Ammon's horn (tissue), 1 donor: ENCODE measurements around the gene CARD19.
A peak's percentile ranks its signal among the peaks of the same experiment; 100 is the strongest.
"Not testable (repeated sequence)": the region's sequence is repeated elsewhere in the genome, so short reads cannot be mapped to it uniquely, and the experiment has no call there.

Source experiments
- DNase-seq: peaks from one replicate; pipeline ENCODE4 v3.0.0-alpha.2; 2016; ENCODE audit warnings: low spot score

CARD19 gene

DNA sequence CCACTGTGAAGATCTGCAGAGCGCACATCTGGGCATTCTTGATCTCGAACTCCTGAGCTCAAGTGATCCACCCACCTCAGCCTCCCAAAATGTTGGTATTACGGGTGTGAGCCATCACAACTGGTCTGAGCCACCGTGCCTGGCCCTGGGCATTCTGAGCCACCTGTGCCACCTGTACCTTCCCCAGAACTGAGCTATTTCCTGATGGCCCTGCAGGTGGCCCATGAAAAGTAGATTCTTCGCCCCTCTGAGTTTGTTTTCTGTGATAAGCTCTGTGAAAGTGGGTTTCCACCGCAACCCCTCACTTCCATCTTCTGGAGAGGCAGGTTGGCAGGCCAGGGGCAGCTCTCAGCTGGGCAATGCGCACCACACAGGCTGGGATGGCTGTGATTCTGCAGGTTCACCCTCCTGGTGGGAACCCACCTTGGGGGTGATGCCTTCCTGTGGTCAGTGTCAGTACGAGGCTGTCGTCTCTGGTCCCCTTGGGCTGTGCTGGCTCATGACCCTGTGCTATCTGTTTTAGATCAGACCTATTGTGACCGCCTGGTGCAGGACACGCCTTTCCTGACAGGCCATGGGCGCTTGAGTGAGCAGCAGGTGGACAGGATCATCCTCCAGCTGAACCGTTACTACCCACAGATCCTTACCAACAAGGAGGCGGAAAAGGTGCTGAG, 11.3 kb downstream of the CARD19 start:
- DNase-seq = no peak

- DNase-seq = no peak
These were observed 11.8 kb downstream of the CARD19 start for GRCh38 chr9:93107825-93108161.

- DNase-seq = no peak
These were observed 12.4 kb downstream of the CARD19 start for GRCh38 chr9:93108291-93109041.

DNA sequence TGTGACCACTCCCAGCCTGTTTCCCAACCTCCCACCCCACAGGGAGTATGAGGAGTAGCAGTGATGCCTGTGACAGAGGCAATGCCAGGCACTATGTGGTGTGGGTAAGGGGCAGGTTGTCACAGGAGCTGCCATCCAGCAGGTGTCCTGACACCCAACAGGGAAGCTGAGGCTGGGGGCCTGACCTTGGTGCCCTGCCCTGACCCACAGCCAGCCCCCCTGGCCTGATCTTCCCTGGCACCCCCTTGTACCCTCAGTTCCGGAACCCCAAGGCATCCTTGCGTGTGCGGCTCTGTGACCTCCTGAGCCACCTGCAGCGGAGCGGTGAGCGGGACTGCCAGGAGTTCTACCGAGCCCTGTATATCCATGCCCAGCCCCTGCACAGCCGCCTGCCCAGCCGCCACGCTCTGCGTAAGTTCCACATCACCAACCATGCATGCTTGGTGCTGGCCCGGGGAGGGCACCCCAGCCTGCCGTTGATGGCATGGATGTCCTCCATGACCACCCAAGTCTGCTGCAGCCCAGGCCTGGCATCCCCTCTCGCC, 14.4 kb downstream of the CARD19 start:
- DNase-seq = no peak

GRCh38 chr9:93111001-93111370, 15.0 kb downstream of the CARD19 start:
- DNase-seq = no peak

GRCh38 chr9:93111371-93112115, 15.5 kb downstream of the CARD19 start:
- no peak for DNase-seq

GRCh38 chr9:93112116-93112863, 16.3 kb downstream of the CARD19 start:
- DNase-seq = no peak

- no peak for DNase-seq
These were observed 16.9 kb downstream of the CARD19 start for GRCh38 chr9:93112864-93113389.

DNA sequence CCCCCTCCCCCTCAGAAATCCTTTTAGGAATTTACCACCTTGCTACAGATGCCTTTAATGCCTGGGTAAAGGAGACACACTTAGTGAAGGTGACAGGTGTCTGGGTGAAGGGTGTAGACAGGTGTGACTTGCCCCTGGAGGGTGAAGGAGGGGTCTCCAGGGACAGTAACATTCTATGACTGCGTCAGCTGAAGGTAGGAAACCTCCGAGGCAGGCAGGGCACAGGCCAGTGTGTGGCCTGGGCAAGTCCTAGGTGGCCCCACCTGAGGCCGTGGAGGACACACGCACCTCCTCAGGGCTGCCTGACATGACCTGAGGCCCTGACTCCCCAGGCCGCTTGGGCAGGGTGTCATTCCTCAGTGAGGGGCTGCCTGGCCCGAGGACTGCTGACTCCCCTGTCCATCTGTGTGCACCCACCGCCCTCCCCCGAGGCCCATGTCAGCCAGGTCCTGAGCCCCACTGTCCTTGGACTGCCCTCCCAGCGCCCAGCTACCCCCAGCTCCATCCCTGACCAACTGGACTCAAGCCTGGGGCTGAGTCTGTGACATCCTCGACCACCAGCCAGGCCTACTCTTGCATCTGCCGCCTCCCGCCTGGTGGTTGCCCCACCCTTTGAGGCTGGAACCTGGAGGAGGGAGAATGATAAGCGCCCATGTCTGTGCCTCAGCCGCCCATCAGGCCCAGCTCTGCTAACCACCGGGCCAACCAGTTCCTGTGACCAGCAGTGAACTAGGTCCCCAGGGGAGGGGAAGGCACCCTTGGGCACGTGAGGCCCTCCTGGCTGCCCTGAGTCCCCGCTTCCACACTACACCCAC, 18.4 kb downstream of the CARD19 start:
- no peak for DNase-seq

DNA sequence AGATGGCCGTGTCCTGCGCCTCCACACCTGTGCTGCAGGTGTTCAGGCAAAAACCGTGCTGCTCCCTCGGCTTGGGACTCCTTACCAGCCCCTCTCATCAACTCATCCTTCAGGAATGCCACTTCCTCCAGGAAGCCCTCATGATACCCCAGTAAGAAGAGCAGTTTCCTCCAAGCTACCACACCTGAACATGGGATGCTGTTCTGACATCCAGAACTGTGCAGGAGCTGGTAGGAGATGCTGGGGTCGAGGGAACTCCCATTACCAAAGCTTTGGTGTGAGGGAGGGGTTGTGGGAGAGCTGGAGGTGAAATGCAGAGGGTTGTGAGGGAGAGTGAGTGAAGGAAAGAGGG, 18.9 kb downstream of the CARD19 start:
- no peak for DNase-seq

DNA sequence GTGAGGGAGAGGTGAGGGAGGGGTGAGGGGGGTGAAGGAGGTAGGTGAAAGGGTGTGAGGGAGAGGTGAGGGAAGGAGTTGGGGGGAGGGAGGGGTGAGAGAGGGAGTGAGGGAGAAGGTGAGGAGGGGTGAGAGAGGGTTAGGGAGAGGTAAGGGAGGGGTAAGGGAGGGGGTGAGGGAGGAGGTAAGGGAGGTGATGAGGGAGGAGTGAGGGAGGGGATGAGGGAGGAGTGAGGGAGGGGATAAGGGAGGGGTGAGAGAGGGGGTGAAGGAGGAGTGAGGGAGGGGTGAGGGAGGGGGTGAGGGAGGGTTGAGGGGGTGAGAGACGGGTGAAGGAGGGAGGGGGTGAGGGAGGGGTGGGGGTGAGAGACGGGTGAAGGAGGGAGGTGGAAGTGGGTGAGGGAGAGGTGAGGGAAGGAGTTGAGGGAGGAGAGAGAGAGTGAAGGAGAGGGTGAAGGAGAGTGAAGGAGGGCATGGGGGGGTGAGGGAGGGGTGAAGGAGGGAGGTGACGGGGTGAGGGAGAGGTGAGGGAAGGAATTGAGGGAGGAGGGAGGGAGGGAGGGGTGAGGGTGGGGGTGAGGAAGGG, 19.6 kb downstream of the CARD19 start:
- DNase-seq = no peak

GRCh38 chr9:93116072-93116961, 20.3 kb downstream of the CARD19 start:
- DNase-seq = peak; percentile 72

DNA sequence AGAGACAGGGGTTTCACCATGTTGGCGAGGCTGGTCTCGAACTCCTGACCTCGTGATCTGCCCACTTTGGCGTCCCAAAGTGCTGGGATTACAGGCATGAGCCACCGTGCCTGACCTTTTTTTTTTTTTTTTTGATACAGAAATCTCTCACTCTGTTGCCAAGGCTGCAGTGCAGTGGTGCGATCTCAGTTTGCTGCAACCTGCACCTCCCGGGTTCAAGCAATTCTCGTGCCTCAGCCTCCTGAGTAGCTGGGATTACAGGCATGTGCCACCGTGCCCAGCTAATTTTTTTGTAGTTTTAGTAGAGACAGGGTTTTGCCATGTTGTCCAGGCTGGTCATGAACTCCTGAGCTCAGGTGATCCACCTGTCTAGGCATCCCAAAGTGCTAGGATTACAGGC, 21.5 kb downstream of the CARD19 start:
- not testable (repeated sequence) for DNase-seq

- DNase-seq = peak; percentile 2
These were observed 22.2 kb downstream of the CARD19 start for GRCh38 chr9:93117924-93118862.

DNA sequence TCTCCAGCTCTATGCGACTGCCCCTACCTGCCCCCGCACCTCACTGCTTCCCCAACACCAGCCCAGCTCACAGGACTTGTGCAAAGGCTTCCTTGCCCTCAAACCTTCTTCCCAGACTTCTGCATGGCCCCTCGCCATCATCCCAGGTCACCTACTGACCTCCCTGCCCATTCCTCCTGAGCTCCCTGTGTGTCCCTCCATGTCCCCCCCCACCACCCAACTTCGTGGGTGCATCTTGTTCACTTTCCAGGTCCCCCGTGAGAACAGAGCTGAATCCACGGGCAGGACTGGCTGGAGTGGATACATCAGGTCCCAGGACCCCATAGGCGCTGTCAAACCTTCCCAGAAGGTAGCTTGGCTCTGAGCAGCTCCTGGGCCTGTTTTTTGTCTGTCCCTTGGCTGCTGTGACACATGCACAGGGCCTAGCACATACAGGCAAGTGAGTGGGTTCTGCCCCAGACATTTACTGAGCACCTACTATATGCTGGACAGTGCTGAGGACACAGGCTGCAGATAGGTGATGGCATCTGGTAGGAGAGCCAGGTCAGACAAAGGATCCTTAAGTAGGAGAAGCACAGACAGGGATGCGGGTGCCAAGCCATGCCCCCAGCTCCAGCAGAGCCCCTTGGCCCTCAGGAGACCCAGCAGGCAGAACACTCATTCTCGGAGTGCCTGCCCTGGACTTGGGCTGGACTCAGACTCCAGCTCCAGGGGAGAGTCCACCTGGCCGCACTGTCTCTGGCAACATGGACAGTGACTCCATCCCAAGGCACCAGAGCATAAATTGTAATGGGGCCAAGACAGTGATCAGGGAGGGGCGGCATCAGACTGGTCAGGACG, 23.1 kb downstream of the CARD19 start:
- DNase-seq = peak; percentile 3

GRCh38 chr9:93119703-93119952, 23.6 kb downstream of the CARD19 start:
- no peak for DNase-seq

- DNase-seq = peak; percentile 90
These were observed 24.2 kb downstream of the CARD19 start for GRCh38 chr9:93119953-93120845.
